KMS-11 (cell line): ENCODE results near the gene ELMO1.
A peak's percentile ranks its signal among the peaks of the same experiment; 100 is the strongest.

Experiments used
- H2AFZ ChIP-seq: fragments of 200-600 bp; sonication (generic); 2 replicates; pipeline ENCODE4 v1.6.1; 2016; ENCODE audit warnings: antibody characterized with exemption, mixed run types, low read depth
- H3K27ac ChIP-seq: fragments of 200-600 bp; sonication (generic); 2 replicates; pipeline ENCODE4 v1.6.1; 2016; ENCODE audit warnings: mild to moderate bottlenecking, mixed run types
- H3K27me3 ChIP-seq: fragments of 200-600 bp; sonication (generic); 2 replicates; pipeline ENCODE4 v1.6.1; 2017; ENCODE audit warnings: mild to moderate bottlenecking, low read depth, mixed run types, moderate library complexity; ENCODE audit not compliant: insufficient read depth
- H3K36me3 ChIP-seq: fragments of 200-600 bp; sonication (generic); 2 replicates; pipeline ENCODE4 v1.6.1; 2017; ENCODE audit warnings: mild to moderate bottlenecking, mixed run types; ENCODE audit not compliant: insufficient read depth
- H3K4me1 ChIP-seq: fragments of 200-600 bp; sonication (generic); 2 replicates; pipeline ENCODE4 v1.6.1; 2016; ENCODE audit warnings: mild to moderate bottlenecking, low read depth, mixed run types; ENCODE audit not compliant: poor library complexity, severe bottlenecking
- H3K4me2 ChIP-seq: fragments of 200-600 bp; sonication (generic); 2 replicates; pipeline ENCODE4 v1.7.0; 2016; ENCODE audit warnings: mild to moderate bottlenecking, mixed run types
- H3K4me3 ChIP-seq: fragments of 200-600 bp; sonication (generic); IDR thresholded peaks from 2 replicates; pipeline ENCODE4 v1.6.1; 2017; ENCODE audit warnings: low read depth, low read length, mixed read lengths; ENCODE audit not compliant: insufficient read depth
- H3K79me2 ChIP-seq: fragments of 200-600 bp; sonication (generic); 2 replicates; pipeline ENCODE4 v1.6.1; 2016; ENCODE audit warnings: low read depth, mixed run types; ENCODE audit not compliant: insufficient read depth
- H3K9ac ChIP-seq: fragments of 200-600 bp; sonication (generic); 2 replicates; pipeline ENCODE4 v1.6.1; 2016; ENCODE audit warnings: mild to moderate bottlenecking, mixed run types
- H4K20me1 ChIP-seq: fragments of 200-600 bp; sonication (generic); 2 replicates; pipeline ENCODE4 v1.6.1; 2016; ENCODE audit warnings: mild to moderate bottlenecking, mixed run types; ENCODE audit not compliant: insufficient read depth
- CTCF ChIP-seq: fragments of 200-600 bp; sonication (generic); conservative IDR thresholded peaks from 2 replicates; pipeline ENCODE4 v1.6.1; 2017; ENCODE audit warnings: low read depth, mild to moderate bottlenecking, antibody characterized with exemption, low read length, moderate library complexity, mixed read lengths

The ELMO1 gene

GRCh38 chr7:37216923-37217322 lies 231.7 kb downstream of the ELMO1 start:
- Histone ChIP-seq H3K9ac (no peak overlapping the region), H2AFZ (no peak overlapping the region), H3K4me2 (peak overlapping the region; percentile 5; the same call in 1 of the 2 replicates), H3K79me2 (peaks cover 6% of the 10 kb centered on the region; the same call in 1 of the 2 replicates), H3K27me3 (no peaks in the 10 kb centered on the region), H3K4me3 (no peak overlapping the region), H3K27ac (no peak overlapping the region), H3K4me1 (peaks cover 85% of the 10 kb centered on the region), H3K36me3 (peaks cover 3% of the 10 kb centered on the region; the same call in 1 of the 2 replicates), H4K20me1 (no peaks in the 10 kb centered on the region)
- no peak for TF ChIP-seq CTCF

DNA sequence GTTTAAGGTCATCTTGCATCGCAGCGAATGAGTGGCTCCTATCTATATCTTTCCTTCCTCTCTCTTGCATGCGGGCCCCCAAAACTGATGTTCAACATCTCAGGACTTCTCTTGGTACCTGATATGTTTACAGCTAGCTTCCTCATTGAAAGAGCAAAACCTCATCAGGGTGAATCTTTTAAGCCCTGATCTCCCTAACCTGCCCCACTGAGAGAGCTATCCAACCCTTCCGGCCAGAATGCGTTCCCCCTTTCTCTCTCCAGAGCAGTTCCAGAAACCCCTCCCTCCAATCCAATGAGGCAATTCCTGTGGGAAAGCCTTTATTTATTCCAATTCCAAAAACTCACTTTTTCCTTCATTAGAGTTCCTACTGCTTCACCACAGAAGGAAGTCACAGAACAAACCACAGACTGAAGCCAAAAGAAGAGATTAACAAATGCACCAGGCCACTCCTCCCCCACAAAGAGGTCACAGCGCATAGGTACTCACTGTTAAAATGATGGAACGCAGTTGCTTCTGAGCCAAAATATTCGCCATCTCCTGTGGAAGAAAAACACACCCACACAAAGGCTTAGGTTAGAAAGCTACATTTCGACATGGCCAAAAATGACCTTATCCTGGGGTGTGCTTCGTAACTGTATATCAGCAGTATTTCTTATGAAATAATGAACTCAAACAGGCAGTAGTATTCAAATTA lies 232.4 kb downstream of the ELMO1 start:
- Histone ChIP-seq H3K27me3 (no peaks in the 10 kb centered on the region), H4K20me1 (no peaks in the 10 kb centered on the region), H3K27ac (no peak overlapping the region), H3K36me3 (peaks cover 3% of the 10 kb centered on the region; the same call in 1 of the 2 replicates), H3K4me2 (peak overlapping the region; percentile 5; the same call in 1 of the 2 replicates), H3K4me3 (no peak overlapping the region), H2AFZ (no peak overlapping the region), H3K4me1 (peaks cover 91% of the 10 kb centered on the region), H3K79me2 (peaks cover 6% of the 10 kb centered on the region; the same call in 1 of the 2 replicates), H3K9ac (no peak overlapping the region)
- TF ChIP-seq CTCF: no peak

DNA sequence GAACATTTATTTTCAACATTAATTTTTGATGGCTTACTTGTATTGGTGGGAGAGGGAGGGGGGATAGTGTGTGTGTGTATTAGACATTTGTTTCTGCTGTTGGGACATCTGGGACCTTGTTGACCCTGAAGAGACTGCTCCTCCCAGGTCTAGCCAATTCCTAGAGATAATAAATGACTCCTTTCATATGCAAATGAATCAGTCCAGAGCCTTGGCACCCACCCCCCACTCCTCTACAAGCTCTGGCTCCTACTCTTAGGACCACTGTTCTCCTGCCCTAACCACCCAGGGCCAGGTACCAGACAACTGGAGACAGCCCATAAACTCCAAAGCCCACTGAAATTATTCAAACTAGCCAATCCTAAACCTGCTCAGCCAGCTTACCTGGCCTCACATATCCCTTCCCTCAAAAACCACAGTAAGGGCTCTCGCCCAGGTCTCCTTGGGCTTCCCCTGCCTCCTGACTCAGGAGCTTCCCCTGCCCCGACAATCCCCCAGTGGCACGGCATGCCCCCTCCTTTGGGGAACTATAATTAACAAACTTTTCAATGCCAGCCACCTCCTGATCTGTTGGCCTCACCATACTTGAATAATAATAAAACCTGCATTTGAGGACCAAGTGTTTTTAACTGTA lies 233.3 kb downstream of the ELMO1 start:
- H2AFZ ChIP-seq: no peak overlapping the region
- no peak for TF ChIP-seq CTCF
- no peak overlapping the region for H3K9ac ChIP-seq
- no peaks in the 10 kb centered on the region for H3K27me3 ChIP-seq
- peak overlapping the region; percentile 96; the same call in 1 of the 2 replicates for H3K4me2 ChIP-seq
- no peak overlapping the region; the same call in 1 of the 2 replicates for H3K27ac ChIP-seq
- H3K79me2 ChIP-seq: peaks cover 10% of the 10 kb centered on the region; the same call in 1 of the 2 replicates
- no peaks in the 10 kb centered on the region for H4K20me1 ChIP-seq
- H3K4me1 ChIP-seq: peaks cover 100% of the 10 kb centered on the region
- H3K4me3 ChIP-seq: no peak overlapping the region
- H3K36me3 ChIP-seq: no peaks in the 10 kb centered on the region

- Histone ChIP-seq H3K4me3 (no peak overlapping the region), H3K4me1 (peaks cover 100% of the 10 kb centered on the region), H3K79me2 (peaks cover 5% of the 10 kb centered on the region; the same call in 1 of the 2 replicates), H3K27ac (peak overlapping the region; percentile 72), H3K4me2 (peak overlapping the region; percentile 96), H3K9ac (peak overlapping the region; percentile 6; the same call in 1 of the 2 replicates), H4K20me1 (no peaks in the 10 kb centered on the region), H2AFZ (no peak overlapping the region), H3K36me3 (no peaks in the 10 kb centered on the region), H3K27me3 (no peaks in the 10 kb centered on the region)
- TF ChIP-seq CTCF: no peak
Observed at GRCh38 chr7:37212556-37212955, 236.1 kb downstream of the ELMO1 start.
